HTERT RPE-1 (cell line): ENCODE results near the gene GAK.

ENCODE experiments used
- in situ Hi-C: fragments of 300-500 bp; cut with MboI; formaldehyde crosslinking; loops from 4 replicates; pipeline ENCODE4 v1.14.3; 2020; ENCODE audit warnings: low sequenced_read_pairs

GAK gene

DNA sequence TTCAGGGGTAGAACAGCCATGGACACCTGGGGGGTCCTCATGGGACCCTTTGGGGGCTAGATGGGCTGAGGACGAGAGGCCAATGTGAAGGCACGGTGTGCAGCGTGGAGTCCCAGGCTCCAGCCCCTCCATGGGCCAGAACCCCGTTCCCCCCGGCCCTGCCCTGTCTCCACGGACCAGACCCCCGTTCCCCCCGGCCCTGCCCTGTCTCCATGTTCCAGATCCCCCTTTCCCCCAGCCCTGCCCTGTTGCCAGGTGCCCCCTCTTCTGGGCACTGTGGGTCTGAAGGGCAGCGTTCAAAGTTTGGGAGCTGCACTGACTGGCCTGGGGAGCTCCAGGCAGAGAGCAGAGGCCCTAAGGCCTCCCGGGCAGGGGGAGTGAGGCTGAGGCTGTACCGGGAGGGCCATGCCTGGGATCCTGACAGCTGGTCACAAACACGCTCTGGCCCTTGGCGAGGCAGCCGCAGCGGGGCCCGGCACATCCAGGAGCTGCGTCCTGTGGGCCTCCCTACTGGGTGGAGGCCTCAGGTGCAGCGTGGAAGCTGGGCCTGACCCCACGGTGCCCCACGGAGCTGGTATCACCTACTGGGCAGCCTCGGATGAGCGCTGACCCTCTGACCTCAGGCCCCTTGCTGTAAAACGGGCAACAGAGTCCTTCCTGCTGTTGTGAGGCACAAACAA is 32.4 kb upstream of the GAK start:
- in situ Hi-C loops, result no loop called here

GRCh38 chr4:963276-964225 is 31.4 kb upstream of the GAK start:
- in situ Hi-C loops, result no loop called here

DNA sequence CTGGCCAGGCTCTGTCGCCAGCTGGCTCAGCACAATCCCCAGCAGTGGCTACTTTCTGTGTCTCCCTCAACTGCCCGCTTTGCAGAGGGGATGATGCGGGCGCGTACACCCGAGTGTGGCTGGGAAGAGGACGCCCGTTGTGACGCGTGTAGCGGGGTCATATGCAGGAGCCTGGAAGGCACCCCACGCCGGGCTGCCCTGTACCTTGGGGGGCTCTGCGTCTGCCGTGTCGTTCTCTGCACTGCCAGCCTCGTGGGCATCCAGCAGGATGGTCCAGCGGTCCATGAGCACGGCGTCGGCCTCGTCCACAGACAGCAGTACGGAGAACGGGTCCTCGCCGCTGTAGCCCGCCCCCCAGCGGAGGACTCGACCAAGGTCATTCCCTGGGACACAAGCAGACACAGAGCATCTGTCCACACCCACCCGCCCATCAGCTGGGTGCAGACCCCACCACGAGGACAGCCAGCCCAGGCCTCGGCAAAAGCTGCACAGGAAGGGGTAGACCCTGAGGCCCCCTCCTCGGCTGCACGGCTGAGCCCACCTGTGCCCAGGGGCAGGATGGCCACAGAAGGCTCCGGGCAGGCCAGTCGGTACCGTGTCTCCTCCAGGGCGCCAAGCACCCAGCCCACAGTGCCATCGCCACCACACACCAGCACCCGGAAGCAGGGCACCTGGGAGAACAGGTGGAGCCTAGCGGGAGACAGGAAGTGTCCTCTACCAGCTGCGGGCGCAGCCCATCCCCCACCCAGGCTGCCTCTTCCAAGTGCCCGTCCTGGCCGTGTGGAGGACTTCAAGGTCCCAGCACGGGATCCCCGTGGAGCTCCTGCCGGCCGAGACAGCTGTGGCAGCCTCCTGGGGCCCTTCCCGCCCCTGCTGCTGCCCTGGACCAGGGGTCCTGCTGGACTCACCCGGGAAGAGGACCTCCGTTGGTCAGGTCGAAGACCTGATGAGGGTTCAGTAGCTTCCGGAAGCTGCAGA is 30.4 kb upstream of the GAK start:
- in situ Hi-C loops, result no loop called here

GRCh38 chr4:961351-962230 is 29.5 kb upstream of the GAK start:
- in situ Hi-C loops, result no loop called here

DNA sequence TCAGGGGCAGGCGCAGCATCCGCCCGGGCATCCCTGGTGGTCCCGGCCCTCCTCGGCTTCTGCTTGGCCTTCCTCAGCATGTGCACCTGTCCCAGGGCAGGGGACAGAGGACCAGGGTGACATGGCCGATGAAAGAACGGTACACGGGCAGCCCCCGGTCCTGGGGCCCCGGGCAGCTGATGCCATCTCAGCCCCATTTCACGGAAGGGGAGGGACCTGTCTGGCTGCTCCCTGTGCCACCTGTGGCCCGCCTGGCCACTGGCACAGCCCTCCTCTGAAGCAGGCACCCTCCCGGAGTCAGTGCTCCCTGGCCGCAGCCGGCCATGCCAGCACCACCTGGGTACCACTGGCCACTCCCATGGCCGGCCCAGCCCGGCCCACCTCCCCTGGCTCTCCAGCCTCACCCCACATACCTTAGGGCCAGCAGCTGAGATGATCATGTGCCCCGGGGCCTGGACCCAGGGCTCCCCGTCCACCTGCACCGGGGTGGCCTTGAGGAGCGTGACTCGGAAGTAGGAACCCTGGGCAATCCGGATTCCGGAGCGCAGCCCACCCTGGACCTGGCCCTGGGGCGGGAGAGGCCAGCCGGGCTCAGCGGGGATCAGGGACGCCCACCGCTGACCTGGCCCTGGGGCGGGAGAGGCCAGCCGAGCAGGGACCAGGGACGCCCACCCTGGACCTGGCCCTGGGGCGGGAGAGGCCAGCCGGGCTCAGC is 28.7 kb upstream of the GAK start:
- in situ Hi-C loops, result no loop called here

GRCh38 chr4:960140-960635 is 28.1 kb upstream of the GAK start:
- in situ Hi-C loops, result no loop called here

DNA sequence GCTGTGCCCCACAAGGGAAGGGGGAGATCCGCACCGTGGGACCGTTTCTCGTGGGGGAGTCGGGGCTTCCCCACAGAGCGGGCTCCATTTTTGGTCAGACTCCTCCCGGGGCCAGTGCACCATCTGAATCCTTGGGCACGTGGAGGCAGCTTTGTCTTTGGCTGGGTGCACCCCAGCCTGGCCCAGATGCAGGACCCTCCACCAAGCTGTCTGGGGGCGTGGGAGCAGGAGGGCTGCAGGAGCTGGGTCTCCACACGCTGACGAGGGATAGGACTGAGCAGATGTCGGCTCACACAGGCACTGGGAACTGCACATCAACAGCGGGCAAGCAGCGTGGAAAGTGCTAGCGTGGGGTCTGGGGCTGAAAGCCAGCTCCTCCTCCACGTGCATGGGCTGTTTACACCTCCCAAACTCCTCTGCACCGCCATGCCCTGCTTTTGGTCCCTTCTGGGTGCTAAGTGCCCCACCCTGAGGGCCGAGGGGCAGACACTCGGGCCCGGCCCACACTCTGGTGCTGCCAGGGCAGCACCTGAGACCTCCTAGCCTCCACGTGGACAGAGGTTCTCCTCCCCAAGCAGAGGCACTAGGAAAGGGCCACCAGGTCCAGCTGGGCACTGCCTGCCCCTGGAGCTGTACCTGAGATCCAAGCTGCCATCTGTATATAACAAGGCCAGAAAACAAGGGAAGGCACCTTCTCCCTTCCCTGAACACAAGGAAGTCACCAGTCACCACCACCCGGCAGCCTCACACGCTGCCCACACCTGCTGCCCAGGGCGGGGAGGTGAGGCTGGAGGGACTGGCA is 27.4 kb upstream of the GAK start:
- in situ Hi-C loops, result no loop called here

DNA sequence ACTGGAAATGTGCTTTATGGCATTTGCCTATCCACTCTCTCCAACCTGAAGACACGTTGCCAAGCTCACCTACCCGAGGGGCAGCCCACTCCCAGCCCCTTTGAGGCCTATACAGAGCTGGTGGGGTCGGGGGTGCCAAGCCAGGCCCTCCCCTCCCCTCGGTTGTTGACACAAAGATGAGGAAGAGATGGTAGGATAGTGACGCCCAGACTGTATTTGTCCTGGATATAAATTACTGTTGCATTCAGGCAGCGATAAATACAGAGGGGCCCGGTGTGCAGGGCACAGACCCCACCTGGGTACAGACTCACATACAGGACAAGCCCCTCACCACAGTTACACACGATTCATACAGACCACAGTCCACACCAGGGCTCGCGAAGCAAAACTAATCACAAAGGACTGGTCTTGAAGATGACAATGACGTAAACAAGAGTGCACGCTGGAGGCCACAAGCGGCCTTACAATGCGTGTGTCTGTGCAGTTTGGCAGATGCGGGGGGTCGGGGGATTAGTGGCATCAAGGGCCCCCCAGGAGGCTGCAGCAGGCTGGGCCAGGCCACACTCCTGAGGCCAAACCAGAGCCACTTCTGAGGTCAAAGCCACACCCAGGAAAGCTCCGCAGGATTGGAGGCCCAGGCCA is 26.7 kb upstream of the GAK start:
- in situ Hi-C loops, result no loop called here

DNA sequence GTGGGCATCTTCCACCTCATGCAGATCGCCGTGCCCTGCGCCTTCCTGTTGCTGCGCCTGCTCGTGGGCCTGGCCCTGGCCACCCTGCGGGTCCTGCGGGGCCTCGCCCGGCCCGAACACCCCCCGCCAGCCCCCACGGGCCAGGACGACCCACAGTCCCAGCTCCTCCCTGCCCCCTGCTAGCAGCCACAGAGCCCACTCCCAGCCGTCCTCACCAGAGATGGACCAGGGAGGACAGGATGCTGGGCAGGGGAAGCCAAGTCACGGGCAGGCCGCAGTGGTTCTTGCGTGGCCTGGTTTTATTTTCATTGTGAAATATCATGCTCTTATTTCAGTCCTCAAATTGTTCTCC is 26.2 kb upstream of the GAK start:
- in situ Hi-C loops, result no loop called here

GRCh38 chr4:957581-958313 is 25.6 kb upstream of the GAK start:
- in situ Hi-C loops, result no loop called here

DNA sequence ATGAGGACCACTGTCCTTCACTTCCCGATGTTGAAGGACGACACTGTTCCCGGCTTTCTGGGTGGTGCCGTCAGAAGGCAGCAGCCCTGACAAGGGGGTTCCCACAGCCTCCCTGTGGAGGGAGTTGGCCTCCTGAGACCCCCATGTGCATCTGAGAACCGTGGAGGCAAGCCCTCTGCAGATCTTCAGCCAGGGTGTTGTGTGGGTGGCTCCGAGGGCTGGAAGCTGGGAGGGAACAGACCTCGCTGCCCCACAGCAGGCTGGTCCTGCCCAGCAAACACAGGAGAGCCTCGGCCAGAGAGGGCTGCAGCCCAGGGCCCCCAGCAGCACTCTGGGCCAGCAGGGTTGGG is 25.1 kb upstream of the GAK start:
- in situ Hi-C loops, result no loop called here

GRCh38 chr4:956531-957230 is 24.6 kb upstream of the GAK start:
- in situ Hi-C loops, result no loop called here

DNA sequence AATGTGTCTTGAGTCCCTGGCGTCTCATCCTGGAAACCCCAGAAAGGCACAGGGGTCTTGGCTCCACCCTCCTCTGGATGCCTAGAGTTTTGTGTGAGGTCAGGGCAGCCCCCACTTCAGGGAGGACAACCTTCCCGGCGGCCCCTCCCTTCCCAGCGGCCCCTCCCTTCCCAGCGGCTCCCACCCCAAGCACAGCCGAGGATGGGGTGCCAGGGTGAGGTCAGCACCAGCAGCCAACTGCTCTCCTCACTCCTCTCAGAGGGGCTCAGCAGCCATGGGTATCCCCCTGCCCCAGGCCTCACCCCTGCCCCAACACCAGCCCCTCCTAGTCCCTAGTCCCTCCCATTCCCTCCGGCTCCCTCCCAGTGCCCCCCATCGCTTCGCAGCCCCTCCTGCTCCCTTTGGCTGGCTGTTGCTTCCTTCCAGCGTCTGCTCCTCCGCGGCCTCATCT is 23.8 kb upstream of the GAK start:
- in situ Hi-C loops, result no loop called here

- in situ Hi-C loops, result no loop called here
Observed at GRCh38 chr4:955161-955921, 23.2 kb upstream of the GAK start.

DNA sequence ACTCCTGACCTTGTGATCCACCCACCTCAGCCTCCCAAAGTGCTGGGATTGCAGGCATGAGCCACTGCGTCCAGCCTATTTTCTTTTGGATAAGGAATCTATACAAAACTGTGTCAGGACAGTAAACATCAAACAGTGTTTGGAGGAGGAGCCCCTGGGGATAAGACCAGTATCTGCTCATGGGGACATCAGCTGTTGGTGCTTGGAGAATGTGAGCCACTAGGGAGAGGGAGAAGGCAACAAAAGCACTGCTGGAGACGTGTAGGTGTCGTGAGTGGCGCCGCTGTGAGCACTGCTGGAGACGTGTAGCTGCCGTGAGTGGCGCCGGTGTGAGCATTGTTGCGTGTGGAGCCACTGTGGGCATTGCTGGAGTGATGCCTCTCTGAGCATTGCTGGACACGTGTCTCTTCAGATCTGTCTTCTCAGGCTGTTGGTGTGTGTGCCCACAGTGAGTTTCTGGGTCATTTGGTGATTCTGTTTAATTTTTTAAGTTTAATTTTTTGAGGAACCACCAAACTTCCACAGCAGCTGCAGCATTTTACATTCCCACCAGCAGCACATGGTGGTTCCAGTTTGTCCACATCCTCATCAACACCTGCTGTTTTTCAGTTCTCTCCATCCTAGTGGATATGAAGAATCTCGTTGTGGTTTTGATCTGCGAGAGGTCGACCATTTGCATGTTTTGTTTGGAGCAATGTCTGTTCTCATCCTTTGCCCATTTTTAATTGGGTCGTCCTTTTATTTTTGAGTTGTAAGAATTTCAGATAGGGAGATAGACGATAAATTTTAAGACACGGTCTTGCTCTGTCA is 22.3 kb upstream of the GAK start:
- in situ Hi-C loops, result no loop called here
